ENCODE measurements around the gene ZNF217.
"Not testable (repeated sequence)": the region's sequence is repeated elsewhere in the genome, so short reads cannot be mapped to it uniquely, and the experiment has no call there.

The ZNF217 gene

DNA sequence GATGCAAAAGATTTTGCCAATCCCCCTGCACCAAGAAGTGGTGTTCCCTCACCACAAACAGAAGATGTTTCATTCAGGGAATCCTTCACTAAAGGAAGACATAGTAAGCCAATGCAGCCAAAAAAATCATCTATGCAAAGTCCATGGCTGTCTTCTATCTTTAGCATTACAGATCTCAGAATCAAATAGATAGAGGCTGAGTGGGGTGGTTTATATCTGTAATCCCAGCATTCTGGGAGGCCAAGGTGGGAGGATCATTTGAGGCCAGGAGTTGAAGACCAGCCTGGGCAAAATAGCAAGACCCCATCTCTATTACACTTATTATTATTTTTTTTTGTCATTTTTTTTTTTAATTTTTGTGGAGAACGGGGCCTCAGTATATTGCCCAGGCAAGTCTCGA lies 32.9 kb upstream of the ZNF217 start:
- Histone ChIP-seq H3K36me3 (replicated peaks) (no peaks in the 10 kb centered on the region), H3K27me3 (replicated peaks) (no peaks in the 10 kb centered on the region), H3K4me3 (ENCODE audit: low read depth, low read length) (no peak overlapping the region), H3K27ac (no peak overlapping the region)
- DNase-seq, result no peak
- in situ Hi-C loops (cut with HindIII; ENCODE audit: low pct_ligation_motif_present, low sequenced_read_pairs), result no loop called here
- TF ChIP-seq, protein P1, sequence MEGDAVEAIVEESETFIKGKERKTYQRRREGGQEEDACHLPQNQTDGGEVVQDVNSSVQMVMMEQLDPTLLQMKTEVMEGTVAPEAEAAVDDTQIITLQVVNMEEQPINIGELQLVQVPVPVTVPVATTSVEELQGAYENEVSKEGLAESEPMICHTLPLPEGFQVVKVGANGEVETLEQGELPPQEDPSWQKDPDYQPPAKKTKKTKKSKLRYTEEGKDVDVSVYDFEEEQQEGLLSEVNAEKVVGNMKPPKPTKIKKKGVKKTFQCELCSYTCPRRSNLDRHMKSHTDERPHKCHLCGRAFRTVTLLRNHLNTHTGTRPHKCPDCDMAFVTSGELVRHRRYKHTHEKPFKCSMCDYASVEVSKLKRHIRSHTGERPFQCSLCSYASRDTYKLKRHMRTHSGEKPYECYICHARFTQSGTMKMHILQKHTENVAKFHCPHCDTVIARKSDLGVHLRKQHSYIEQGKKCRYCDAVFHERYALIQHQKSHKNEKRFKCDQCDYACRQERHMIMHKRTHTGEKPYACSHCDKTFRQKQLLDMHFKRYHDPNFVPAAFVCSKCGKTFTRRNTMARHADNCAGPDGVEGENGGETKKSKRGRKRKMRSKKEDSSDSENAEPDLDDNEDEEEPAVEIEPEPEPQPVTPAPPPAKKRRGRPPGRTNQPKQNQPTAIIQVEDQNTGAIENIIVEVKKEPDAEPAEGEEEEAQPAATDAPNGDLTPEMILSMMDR (IDR thresholded peaks at IDR 0.05; ENCODE audit: low read depth, low read length, missing control alignments), result no peak

DNA sequence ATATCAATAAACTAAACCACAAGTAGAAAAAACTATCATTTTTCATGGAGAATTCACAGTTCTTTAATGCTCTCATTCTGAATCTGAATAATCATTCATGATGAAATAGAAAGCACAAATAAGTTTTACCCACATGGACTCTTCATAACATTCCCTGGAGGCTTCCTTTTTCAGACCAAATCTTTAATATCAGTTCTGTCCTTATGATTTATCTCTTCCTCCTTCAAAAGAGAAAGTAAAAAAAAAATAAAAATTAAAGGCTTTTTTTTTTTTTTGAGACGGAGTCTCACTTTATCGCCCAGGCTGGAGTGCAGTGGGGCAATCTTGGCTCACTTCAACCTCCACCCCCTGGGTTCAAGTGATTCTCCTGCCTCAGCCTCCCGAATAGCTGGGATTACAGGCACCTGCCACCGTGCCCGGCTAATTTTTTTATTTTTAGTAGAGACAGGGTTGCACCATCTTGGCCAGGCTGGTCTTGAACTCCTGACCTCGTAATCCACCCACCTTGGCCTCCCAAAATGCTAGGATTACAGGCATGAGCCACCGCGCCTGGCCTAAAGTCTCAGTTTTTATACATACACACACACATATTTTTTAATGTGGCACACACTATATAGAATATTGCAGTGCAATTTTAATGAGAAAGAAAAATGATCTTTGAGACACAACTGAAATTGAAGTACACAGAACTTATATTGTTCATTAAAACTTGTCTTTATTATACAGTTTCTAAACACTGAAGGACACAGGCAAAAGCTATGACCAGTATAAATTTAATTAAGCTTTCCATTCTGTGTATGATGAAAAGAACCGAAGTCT lies 31.9 kb upstream of the ZNF217 start:
- H3K36me3 ChIP-seq (replicated peaks), result no peaks in the 10 kb centered on the region
- in situ Hi-C loops (cut with HindIII; ENCODE audit: low pct_ligation_motif_present, low sequenced_read_pairs), result no loop called here
- H3K4me3 ChIP-seq (ENCODE audit: low read depth, low read length), result no peak overlapping the region
- TF ChIP-seq, protein P1 (IDR thresholded peaks at IDR 0.05; ENCODE audit: low read depth, low read length, missing control alignments), result no peak
- H3K27me3 ChIP-seq (replicated peaks), result no peaks in the 10 kb centered on the region
- no peak for DNase-seq
- H3K27ac ChIP-seq, result no peak overlapping the region

DNA sequence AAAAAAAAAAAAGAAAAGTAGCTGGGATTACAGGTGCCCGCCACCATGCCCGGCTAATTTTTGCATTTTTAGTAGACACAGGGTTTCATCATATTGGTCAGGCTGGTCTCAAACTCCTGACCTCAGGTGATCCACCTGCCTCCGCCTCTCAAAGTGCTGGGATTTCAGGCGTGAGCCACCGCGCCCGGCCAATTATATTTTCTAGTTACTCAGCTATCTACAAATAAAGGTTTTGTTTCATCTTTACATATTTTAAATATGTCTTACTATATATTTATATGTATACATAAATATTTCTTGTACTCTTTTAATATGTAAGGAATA lies 31.2 kb upstream of the ZNF217 start:
- H3K27ac ChIP-seq; H3K27me3 ChIP-seq (replicated peaks); H3K36me3 ChIP-seq (replicated peaks); DNase-seq; H3K4me3 ChIP-seq (ENCODE audit: low read depth, low read length); in situ Hi-C loops (cut with HindIII; ENCODE audit: low pct_ligation_motif_present, low sequenced_read_pairs): not testable (repeated sequence)

DNA sequence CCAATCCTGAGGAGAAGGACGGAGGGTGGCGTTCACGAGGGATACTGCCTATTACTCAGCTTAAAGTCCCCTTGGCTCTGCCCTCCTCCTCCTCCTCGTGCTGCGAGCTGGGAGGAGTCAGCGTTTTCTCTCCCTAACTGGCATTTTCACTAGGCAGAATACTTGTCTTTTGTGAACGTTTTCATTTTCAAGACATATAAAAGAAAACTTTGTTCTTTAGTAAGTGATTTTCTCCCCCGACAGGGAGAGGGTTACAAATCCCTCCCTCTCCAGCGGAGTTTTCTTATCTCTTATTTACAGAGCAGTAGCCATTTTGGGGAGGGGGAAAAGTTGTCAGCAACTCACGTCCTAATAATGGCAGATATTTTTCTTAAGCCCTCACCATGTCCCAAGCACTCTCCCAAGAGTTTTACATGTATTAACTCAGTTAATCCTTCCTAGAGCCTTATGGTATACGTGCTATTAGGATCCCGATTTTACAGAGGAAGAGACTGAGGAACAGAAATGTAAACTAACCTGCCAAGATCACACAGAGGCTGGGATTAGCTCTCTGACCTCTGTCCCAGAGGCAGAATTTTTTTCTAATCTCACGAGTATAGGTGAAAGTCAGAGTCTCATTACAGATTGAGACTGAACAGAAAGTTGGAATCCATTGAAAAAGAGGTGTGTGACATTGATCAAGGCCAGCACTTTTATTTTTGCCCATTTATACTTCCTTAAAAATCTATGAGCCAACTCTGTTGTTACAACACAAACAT lies 30.0 kb upstream of the ZNF217 start:
- H3K36me3 ChIP-seq (replicated peaks), result no peaks in the 10 kb centered on the region
- TF ChIP-seq, protein P1 (IDR thresholded peaks at IDR 0.05; ENCODE audit: low read depth, low read length, missing control alignments), result peak; percentile 23
- peak overlapping the region; percentile 78 for H3K27ac ChIP-seq
- no peaks in the 10 kb centered on the region for H3K27me3 ChIP-seq (replicated peaks)
- DNase-seq, result peak; percentile 73
- in situ Hi-C loops (cut with HindIII; ENCODE audit: low pct_ligation_motif_present, low sequenced_read_pairs), result no loop called here
- peak overlapping the region; percentile 44 for H3K4me3 ChIP-seq (ENCODE audit: low read depth, low read length)

DNA sequence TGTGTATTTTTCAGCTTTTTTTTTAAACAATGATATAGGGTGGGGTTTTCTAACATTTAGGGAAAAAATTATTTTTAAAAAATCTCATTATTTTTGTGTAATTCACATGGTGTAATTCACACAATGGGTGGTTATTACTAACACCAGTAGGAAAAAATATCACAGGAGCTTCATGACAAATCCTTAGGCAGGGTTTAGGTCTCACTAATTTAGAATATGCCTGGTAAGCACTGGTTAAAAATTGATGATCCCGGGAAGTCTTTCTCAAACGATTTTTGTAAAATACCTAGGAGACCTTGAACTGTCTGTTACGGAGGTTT lies 29.5 kb upstream of the ZNF217 start:
- no peak for DNase-seq
- no peaks in the 10 kb centered on the region for H3K27me3 ChIP-seq (replicated peaks)
- TF ChIP-seq, protein P1 (IDR thresholded peaks at IDR 0.05; ENCODE audit: low read depth, low read length, missing control alignments), result no peak
- H3K27ac ChIP-seq, result peak overlapping the region; percentile 78
- H3K36me3 ChIP-seq (replicated peaks), result no peaks in the 10 kb centered on the region
- peak overlapping the region; percentile 44 for H3K4me3 ChIP-seq (ENCODE audit: low read depth, low read length)
- in situ Hi-C loops (cut with HindIII; ENCODE audit: low pct_ligation_motif_present, low sequenced_read_pairs), result no loop called here

DNA sequence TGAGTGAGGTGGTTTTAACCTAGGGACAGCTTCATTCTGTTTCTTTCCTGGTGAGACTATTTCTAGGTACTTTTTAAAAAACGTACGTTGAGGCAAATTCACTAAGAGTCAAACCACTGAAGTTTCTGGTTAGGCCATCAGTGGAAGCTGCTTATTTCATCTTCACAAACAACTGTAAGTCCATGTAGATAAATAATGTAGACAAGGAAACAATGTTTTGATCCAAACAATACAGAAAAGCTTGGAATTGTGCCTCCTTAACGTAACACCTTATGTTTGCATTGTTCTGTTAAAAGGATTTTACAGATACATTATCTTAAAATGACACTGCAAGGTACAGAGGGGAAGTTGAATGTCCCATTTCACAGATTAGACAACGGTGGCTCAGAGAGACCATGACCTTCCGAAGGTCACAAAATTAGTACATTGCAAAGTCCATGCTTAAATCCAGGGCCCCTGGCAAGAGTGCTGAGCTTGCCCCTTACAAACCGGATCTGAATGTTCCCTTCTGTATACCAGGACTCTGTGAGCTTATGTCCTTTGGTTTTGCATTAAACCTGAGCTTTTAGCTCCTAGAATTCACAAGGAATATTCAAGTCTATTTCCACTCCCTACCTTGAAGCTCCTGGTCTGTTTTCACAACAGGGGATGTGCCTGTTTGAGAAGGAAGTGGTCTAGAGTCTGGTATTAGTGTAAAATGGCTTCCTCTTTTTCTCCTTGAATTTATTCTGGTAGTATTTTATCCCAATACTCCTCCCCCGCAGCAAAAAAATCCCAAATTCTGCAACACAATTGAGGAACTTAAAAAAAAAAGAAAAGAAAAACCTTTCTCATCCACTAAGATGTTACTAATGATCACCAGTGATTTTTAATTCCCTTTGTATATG lies 28.9 kb upstream of the ZNF217 start:
- TF ChIP-seq, protein P1 (IDR thresholded peaks at IDR 0.05; ENCODE audit: low read depth, low read length, missing control alignments), result no peak
- in situ Hi-C loops (cut with HindIII; ENCODE audit: low pct_ligation_motif_present, low sequenced_read_pairs), result no loop called here
- Histone ChIP-seq H3K27ac (peak overlapping the region; percentile 78), H3K4me3 (ENCODE audit: low read depth, low read length) (no peak overlapping the region), H3K36me3 (replicated peaks) (no peaks in the 10 kb centered on the region), H3K27me3 (replicated peaks) (no peaks in the 10 kb centered on the region)
- no peak for DNase-seq
